Activated T-helper 17 cell treated with anti-CD3 and anti-CD28 coated beads, Interleukin-2, amount 50 U/mL, for 72 hours (primary cell): ENCODE measurements around the gene PPP2R5E. TPM values are rescaled to one million over a fixed set of nuclear protein-coding genes. Genes with fewer than 3 reads are reported as not detected.
"Not testable (repeated sequence)": the region's sequence is repeated elsewhere in the genome, so short reads cannot be mapped to it uniquely, and the experiment has no call there.

Source experiments
- ATAC-seq: fragments of 150-1000 bp; cut with Tn5 transposase; replicated peaks from 2 replicates; pipeline ENCODE4 v1.10.0; 2021; ENCODE audit warnings: mild to moderate bottlenecking, moderate library complexity
- H3K27ac Mint-ChIP-seq: one replicate; pipeline ENCODE4 v1.8.0; 2022; ENCODE audit warnings: mixed read lengths
- H3K27me3 Mint-ChIP-seq: one replicate; pipeline ENCODE4 v1.8.0; 2022; ENCODE audit warnings: mixed read lengths
- H3K36me3 Mint-ChIP-seq: one replicate; pipeline ENCODE4 v1.8.0; 2022; ENCODE audit warnings: low read depth, mild to moderate bottlenecking, mixed read lengths
- H3K4me1 Mint-ChIP-seq: one replicate; pipeline ENCODE4 v1.8.0; 2022; ENCODE audit warnings: mixed read lengths
- H3K4me3 Mint-ChIP-seq: one replicate; pipeline ENCODE4 v1.8.0; 2022; ENCODE audit warnings: mild to moderate bottlenecking, mixed read lengths
- H3K9me3 Mint-ChIP-seq: one replicate; pipeline ENCODE4 v1.8.0; 2022; ENCODE audit warnings: mixed read lengths
- total RNA-seq, 2 donors: library from RNA; stranded (reverse); gene quantifications; one replicate each; pipeline ENCODE4 v1.2.3, GENCODE V29; 2022

The PPP2R5E gene
- total RNA-seq, 2 donors from 2014 or later = 27.0 to 43.4 TPM

DNA sequence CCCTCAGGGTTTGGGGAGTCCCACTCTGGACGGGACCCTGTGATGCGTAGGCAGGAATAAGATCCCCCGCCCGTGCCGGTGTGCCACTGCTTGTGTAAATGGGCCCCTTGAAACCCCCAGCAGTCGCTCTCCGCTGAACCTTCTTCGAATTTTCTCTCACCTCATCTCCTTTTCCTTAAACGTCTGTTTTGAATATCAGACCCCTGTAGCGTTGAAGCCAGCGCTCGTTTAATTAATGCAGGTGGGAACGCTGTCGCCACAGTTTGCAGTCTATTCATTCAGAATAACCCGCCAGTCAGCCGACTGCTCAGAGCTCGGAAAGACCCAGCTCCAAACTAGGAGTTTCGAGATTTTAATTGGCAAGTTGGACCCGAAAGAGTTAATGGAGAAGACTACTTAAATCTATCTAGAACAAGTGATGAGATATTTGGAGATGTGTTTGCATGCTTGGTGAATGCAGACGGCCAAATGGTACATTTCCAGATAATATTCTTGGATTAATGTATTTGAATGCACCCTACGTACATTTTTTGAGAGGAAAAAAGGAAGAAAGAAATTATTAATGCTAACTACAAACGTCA is 739 bp upstream of the PPP2R5E start:
- peak overlapping the region; percentile 97 for H3K27ac Mint-ChIP-seq
- no peak for ATAC-seq
- peaks cover 28% of the 10 kb centered on the region for H3K36me3 Mint-ChIP-seq
- H3K9me3 Mint-ChIP-seq = no peaks in the 10 kb centered on the region
- H3K4me1 Mint-ChIP-seq = peaks cover 21% of the 10 kb centered on the region
- H3K4me3 Mint-ChIP-seq = peak overlapping the region; percentile 84
- H3K27me3 Mint-ChIP-seq = no peaks in the 10 kb centered on the region

DNA sequence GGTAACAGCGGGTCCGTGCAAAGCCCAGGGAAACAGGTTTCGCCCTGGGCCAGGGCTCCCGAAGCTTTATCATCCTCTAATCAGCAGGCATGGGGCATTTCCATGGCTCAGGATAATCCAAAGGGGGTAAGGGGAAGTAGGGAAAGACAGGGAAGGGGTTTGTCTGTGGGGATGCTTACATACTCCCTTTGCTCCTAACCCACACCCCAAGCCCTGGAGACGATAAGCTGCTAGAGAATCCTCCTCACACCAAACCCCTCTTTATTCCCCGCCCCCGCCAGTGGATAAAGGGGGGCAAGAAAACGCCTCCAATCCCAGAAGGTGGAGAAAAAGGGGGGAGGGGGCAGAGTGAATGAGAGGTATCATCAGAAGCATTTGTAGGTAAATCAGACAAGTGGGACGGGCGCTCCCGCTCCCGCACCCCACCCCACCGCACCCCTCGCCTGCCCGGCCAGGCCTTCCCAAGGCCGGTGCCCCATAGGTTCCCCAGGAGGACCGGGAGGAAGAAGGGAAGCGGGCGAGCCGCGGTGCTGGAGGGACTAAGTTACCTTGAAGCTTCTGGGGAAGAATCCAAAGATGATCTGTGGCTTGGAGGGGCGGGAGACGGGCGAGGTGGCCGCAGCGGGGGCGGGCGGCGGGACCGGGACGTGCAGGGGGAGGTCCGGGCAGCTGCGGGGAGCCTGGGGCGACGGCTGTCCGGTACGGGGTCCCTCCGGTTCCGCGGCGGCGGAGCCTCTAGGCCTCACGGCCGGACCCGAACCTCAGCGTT is 762 bp downstream of the PPP2R5E start:
- Mint-ChIP-seq H3K27ac (peak overlapping the region; percentile 97), H3K4me3 (peak overlapping the region; percentile 84), H3K9me3 (no peaks in the 10 kb centered on the region), H3K27me3 (no peaks in the 10 kb centered on the region), H3K36me3 (peaks cover 42% of the 10 kb centered on the region), H3K4me1 (peaks cover 21% of the 10 kb centered on the region)
- peak; percentile 2 for ATAC-seq

DNA sequence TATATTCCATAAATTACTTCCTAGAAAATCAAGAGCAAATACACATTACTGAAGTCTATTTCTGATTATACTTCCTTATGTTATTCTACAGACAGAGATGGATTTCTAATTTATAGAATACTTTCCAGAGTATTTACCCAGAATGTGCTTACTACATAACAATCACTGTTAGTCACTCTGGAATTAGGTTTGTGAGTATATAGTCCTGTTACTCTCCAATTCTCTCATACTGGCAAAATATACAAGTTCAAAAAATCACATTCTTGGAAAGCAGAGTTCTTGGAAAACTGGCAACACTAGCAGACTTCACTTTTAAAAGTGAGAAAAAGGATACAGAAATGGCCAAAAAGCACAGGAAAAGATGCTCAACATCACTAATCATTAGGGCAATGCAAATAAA is 7.3 kb downstream of the PPP2R5E start:
- peaks cover 95% of the 10 kb centered on the region for H3K36me3 Mint-ChIP-seq
- H3K27me3 Mint-ChIP-seq = no peaks in the 10 kb centered on the region
- ATAC-seq = no peak
- H3K27ac Mint-ChIP-seq = no peak overlapping the region
- no peaks in the 10 kb centered on the region for H3K9me3 Mint-ChIP-seq
- H3K4me3 Mint-ChIP-seq = no peak overlapping the region
- H3K4me1 Mint-ChIP-seq = peaks cover 3% of the 10 kb centered on the region

DNA sequence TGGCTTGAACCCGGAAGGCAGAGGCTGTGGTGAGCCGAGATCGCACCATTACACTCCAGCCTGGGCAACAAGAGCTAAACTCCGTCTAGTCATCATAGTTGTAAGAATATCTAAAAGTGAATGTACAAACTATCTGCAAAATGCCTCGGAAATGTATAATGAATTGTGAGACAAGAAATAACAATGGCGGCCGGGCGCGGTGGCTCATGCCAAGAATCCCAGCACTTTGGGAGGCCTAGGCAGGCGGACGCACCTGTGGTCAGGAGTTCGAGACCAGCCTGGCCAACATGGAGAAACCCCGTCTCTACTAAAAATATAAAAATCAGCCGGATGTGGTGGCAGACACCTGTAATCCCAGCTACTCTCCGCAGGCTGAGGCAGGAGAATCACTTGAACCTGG is 9.7 kb downstream of the PPP2R5E start:
- peaks cover 95% of the 10 kb centered on the region for H3K36me3 Mint-ChIP-seq
- H3K27me3 Mint-ChIP-seq = no peaks in the 10 kb centered on the region
- H3K4me3 Mint-ChIP-seq = no peak overlapping the region
- no peaks in the 10 kb centered on the region for H3K4me1 Mint-ChIP-seq
- no peak overlapping the region for H3K27ac Mint-ChIP-seq
- no peak for ATAC-seq
- no peaks in the 10 kb centered on the region for H3K9me3 Mint-ChIP-seq

DNA sequence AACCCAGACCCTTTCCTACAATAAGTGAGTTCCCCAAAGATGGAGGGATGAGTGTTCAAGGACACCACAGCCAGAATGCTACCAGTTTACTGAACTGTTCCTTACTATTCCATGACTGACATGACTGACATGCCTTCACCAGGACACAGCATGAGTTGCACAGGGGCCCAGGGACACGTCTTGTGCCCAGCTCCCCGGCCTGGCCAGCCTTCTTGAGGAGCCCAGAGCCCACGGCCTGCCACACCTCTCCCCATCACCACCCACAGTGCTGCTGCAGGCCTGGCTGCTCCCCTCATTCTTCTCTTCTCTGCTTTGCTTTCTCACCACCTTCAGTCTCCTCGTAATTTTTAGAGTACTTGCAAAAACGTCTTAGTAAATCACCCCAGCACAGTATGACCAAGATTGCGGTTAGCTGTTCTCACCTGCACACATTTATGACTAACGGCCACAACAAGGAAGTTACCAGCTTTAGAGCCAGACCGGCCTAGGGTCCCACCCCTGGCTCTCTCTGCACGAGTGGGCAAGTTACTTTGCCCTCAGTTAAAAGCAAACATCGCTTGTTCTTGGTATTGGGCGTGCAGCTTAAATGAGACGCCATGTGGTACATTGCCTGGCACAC is 18.5 kb downstream of the PPP2R5E start:
- Mint-ChIP-seq H3K9me3 (no peaks in the 10 kb centered on the region), H3K27ac (peak overlapping the region; percentile 79), H3K36me3 (peaks cover 52% of the 10 kb centered on the region), H3K27me3 (no peaks in the 10 kb centered on the region), H3K4me3 (no peak overlapping the region), H3K4me1 (peaks cover 22% of the 10 kb centered on the region)
- ATAC-seq = peak; percentile 79

DNA sequence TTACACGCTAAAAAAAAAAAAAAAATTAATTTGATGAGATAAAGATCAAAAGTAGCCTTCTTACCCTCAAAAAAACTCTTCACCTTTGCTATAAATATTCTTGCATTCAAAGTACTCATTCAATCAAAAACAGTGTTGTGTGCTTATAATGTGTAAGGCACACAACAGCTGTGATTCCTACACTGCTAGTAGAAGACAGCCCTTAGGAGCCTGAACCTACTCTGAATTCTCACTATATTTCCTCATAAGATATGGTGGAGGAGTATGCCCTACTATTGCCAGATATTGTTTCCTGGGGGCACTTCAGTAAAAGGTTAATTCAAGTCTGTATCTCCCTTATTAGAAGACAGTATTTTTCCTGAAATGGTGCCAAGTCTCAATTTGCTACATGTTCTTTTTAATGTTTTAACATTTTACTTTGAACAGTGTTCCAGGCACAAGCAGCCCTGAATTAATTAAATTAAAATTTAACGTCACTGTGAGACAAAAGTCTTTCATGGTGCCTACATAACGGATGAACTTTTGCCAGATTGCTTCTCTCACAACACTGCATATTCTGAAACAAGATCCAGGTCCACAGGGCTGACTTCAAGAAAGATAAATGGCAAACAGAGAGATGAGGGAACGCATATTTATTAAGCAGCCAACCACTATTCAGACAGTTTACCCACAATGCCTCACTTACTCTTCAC is 19.3 kb downstream of the PPP2R5E start:
- no peak overlapping the region for H3K4me3 Mint-ChIP-seq
- peaks cover 44% of the 10 kb centered on the region for H3K36me3 Mint-ChIP-seq
- ATAC-seq = no peak
- H3K27ac Mint-ChIP-seq = no peak overlapping the region
- H3K27me3 Mint-ChIP-seq = no peaks in the 10 kb centered on the region
- no peaks in the 10 kb centered on the region for H3K9me3 Mint-ChIP-seq
- peaks cover 22% of the 10 kb centered on the region for H3K4me1 Mint-ChIP-seq

DNA sequence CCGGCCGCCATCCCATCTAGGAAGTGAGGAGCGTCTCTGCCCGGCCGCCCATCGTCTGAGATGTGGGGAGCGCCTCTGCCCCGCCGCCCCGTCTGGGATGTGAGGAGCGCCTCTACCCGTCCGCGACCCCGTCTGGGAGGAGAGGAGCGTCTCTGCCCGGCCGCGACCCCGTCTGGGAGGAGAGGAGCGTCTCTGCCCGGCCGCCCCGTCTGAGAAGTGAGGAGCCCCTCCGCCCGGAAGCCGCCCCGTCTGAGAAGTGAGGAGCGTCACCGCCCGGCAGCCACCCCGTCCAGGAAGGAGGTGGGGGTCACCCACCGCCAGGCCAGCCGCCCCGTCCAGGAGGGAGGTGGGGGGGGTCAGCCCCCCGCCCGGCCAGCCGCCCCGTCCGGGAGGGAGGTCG is 20.7 kb downstream of the PPP2R5E start:
- H3K9me3 Mint-ChIP-seq, ATAC-seq, H3K27me3 Mint-ChIP-seq, H3K27ac Mint-ChIP-seq, H3K4me3 Mint-ChIP-seq: not testable (repeated sequence)
- H3K36me3 Mint-ChIP-seq = peaks cover 39% of the 10 kb centered on the region
- H3K4me1 Mint-ChIP-seq = peaks cover 22% of the 10 kb centered on the region

DNA sequence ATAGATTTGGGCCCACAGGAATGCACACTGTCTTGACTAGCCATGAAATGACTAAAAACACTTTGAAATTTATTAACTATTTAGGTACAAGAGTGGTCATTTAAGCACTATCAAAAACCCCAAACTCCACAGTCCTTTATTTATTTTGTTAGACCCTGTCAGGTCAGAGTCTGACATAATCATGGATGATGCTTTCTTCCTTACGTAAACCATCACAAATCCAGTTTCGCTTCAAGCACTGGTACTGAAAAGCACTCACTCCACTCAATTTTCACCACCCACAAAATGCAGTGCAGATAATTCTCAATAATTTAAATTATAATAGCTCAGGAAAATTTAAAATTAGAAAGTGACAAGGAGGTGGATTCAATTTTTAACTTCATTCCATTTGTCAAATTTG is 25.8 kb downstream of the PPP2R5E start:
- Mint-ChIP-seq H3K27me3 (no peaks in the 10 kb centered on the region), H3K4me1 (peaks cover 14% of the 10 kb centered on the region), H3K36me3 (peaks cover 11% of the 10 kb centered on the region), H3K27ac (no peak overlapping the region), H3K9me3 (no peaks in the 10 kb centered on the region), H3K4me3 (no peak overlapping the region)
- ATAC-seq = no peak

DNA sequence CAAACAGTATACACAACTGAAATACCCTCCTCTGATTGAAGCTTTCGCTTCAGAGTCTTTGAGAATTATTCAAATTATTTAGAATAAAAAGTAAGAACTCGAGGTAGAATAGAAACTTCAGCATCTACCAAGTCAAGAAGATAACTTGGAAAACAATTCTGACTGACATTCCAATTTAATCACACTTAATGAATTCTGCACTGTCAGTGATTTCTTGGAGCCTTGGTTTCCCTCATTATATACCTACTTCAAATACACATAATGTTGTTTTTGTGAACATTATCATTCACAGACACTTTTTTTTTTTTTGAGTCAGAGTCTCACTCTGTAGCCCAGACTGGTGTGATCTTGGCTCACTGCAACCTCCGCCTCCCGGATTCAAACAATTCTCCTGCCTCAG is 27.9 kb downstream of the PPP2R5E start:
- no peak for ATAC-seq
- Mint-ChIP-seq H3K36me3 (peaks cover 10% of the 10 kb centered on the region), H3K9me3 (no peaks in the 10 kb centered on the region), H3K27me3 (no peaks in the 10 kb centered on the region), H3K4me1 (peaks cover 28% of the 10 kb centered on the region), H3K4me3 (no peak overlapping the region), H3K27ac (no peak overlapping the region)

DNA sequence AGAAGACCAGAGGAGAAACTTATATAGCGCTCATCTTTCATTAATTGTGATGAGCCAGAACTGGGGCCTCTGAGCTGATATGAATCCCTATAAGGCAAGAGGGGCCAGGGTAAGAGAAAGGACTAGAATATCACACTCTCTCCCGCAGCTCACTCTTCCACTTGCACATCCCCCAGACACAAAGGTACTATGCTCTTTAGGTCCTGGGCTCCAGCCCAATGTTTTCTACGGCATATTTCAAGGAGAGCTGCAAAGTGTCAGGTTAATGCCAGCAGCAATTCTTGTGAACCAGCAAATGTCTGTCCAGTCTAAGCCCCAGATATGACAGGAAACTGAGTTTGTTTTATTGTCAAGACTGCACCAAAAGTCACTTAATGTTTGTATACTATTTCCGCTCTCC is 29.4 kb downstream of the PPP2R5E start:
- H3K4me1 Mint-ChIP-seq = peaks cover 29% of the 10 kb centered on the region
- H3K27ac Mint-ChIP-seq = peak overlapping the region; percentile 40
- H3K4me3 Mint-ChIP-seq = no peak overlapping the region

DNA sequence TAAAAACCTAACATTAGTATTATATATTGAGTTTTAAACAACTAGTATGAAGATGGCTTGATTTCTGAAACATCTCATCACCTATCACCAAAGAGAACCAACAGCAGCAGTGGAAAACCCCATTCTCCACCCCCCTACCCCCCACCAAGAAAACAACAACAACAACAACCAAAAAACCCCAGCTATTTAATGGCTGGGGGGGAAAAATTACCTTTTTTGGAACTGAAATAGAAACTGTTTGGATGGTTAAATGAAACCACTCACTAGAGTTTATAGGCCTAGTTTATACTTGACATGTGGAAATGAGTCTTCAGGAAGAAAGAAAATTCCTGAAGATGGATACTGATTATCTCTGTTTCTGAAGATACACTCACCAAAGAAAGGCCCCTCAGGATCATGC is 30.3 kb downstream of the PPP2R5E start:
- H3K4me1 Mint-ChIP-seq = peaks cover 36% of the 10 kb centered on the region
- no peaks in the 10 kb centered on the region for H3K27me3 Mint-ChIP-seq
- no peak overlapping the region for H3K27ac Mint-ChIP-seq
- ATAC-seq = no peak
- no peaks in the 10 kb centered on the region for H3K9me3 Mint-ChIP-seq
- H3K36me3 Mint-ChIP-seq = peaks cover 9% of the 10 kb centered on the region
- H3K4me3 Mint-ChIP-seq = no peak overlapping the region

More for the DNA sequence above, 29.4 kb downstream of the PPP2R5E start:
- ATAC-seq = no peak
- Mint-ChIP-seq H3K9me3 (no peaks in the 10 kb centered on the region), H3K36me3 (peaks cover 9% of the 10 kb centered on the region), H3K27me3 (no peaks in the 10 kb centered on the region)

DNA sequence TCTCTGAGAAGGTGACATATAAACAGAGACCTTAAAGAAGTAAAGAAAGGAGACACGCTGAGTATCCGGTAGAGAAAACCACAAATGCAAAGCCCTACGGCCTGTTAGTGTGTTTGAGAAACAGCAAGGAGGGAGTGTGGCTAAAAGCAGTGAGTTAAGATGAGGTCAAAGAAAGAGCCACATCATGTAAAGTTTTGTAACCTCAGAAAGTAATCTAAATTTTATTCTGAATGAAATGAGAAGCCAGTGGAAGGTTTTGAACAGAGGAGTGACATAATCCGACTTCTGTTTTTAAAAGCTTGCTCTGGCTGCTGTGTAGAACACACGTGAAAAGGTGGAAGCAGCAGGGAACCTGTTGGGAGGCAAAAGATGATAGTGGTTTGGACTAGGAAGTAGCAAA is 32.6 kb downstream of the PPP2R5E start:
- peaks cover 37% of the 10 kb centered on the region for H3K4me1 Mint-ChIP-seq
- no peaks in the 10 kb centered on the region for H3K9me3 Mint-ChIP-seq
- peak overlapping the region; percentile 1 for H3K27ac Mint-ChIP-seq
- peak; percentile 98 for ATAC-seq
- H3K27me3 Mint-ChIP-seq = no peaks in the 10 kb centered on the region
- peaks cover 15% of the 10 kb centered on the region for H3K36me3 Mint-ChIP-seq
- peak overlapping the region; percentile 34 for H3K4me3 Mint-ChIP-seq

DNA sequence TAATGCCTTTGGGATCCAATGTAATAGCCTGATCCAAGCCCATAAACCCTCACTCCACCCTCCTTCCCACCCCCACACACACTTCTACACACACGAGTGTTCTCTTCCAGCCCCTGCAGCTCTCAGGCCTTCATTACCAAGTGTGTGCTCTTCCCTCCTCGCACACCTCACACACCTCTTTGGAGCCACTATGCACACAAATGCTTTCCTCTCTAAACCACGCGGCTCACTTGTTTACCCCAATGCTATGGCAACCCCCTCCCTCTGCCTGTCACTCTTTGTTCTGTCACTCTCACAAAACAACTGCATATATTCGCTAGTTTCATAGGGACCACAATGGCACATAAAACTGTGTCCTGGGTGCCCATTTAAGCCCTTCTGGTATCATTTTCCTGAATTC is 35.1 kb downstream of the PPP2R5E start:
- ATAC-seq = no peak
- Mint-ChIP-seq H3K9me3 (no peaks in the 10 kb centered on the region), H3K27me3 (no peaks in the 10 kb centered on the region), H3K27ac (peak overlapping the region; percentile 3), H3K4me3 (no peak overlapping the region), H3K4me1 (peaks cover 31% of the 10 kb centered on the region), H3K36me3 (peaks cover 15% of the 10 kb centered on the region)

DNA sequence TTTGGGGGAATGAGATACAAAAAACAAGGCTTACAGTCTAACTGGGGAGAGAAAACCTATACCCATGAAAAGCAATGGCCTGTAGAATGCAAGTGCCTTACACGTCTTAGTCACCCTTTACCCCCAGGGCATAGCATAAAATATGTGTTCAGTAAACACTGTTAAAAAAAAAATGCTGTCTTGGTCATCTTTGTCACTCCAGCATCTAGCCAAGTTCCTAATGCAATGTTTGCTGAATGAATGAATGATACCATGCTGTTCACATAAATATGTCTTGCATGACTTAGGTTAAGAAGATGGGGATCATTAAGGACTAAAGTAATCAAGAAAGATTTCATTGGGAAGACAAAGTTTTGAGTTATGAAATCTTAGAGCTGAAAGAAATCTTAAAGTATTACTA is 38.5 kb downstream of the PPP2R5E start:
- ATAC-seq = no peak
- Mint-ChIP-seq H3K36me3 (peaks cover 19% of the 10 kb centered on the region), H3K27me3 (no peaks in the 10 kb centered on the region), H3K27ac (no peak overlapping the region), H3K9me3 (no peaks in the 10 kb centered on the region), H3K4me1 (peaks cover 17% of the 10 kb centered on the region), H3K4me3 (no peak overlapping the region)
